ENCODE results near the gene TAMALIN. TPM values are rescaled to one million over a fixed set of nuclear protein-coding genes. Genes with fewer than 3 reads are reported as not detected.

Gene TAMALIN
- total and polyA plus RNA-seq, 2 experiments from 2014 or later, result 0.34 to 3.0 TPM

DNA sequence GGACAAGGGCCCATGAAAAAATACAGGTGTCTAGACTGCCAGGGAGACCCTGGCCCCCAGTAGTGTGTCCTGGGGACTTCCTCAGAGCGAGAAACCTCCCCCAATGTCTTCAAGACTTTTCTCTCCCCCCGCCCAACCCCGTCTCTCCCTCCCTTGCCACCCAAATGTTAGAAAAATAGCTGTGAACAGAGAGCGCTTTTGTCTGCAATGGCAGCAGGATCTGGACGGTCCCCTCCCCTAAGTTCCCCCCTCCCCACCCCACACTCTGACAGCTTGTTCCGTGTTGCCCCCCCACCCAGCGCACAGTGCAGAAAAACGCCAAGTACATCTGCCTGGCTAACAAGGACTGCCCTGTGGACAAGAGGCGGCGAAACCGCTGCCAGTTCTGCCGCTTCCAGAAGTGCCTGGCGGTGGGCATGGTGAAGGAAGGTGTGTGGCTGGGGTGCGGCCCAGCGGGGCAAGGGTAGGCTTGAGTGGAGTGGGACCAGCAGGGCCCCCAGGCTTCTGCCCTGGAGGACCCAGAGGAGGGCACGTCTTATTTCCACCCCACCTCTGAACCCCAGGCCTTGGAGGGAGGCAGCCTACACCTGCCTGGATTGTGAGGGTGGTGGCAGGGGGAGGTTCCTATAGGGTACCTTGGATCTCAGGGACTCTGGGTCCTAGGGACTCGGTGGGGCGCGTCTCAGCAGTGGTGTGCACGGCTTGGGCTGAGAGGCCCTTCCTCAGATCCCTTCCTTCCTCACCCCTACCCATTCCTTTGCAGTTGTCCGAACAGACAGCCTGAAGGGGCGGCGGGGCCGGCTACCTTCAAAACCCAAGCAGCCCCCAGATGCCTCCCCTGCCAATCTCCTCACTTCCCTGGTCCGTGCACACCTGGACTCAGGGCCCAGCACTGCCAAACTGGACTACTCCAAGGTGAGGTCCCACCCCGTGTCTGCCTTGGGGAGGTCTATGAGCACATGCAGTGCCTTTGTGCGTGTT lies 49.3 kb downstream of the TAMALIN start (continued):
- TF ChIP-seq, protein P1, sequence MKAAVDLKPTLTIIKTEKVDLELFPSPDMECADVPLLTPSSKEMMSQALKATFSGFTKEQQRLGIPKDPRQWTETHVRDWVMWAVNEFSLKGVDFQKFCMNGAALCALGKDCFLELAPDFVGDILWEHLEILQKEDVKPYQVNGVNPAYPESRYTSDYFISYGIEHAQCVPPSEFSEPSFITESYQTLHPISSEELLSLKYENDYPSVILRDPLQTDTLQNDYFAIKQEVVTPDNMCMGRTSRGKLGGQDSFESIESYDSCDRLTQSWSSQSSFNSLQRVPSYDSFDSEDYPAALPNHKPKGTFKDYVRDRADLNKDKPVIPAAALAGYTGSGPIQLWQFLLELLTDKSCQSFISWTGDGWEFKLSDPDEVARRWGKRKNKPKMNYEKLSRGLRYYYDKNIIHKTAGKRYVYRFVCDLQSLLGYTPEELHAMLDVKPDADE (IDR thresholded peaks at IDR 0.05), result no peak
- TF ChIP-seq POLR2AphosphoS5 (IDR thresholded peaks at IDR 0.05; ENCODE audit: low read depth), result no peak
- TF ChIP-seq EZH2phosphoT487 (IDR thresholded peaks at IDR 0.05; ENCODE audit: unreplicated experiment), result no peak
- no peak for TF ChIP-seq ZNF114 (CRISPR knock-in tag; IDR thresholded peaks at IDR 0.05)
- no peak for TF ChIP-seq ZNF331 (CRISPR knock-in tag; IDR thresholded peaks at IDR 0.05; ENCODE audit: low read depth)
- TF ChIP-seq STAT1 (IDR thresholded peaks at IDR 0.05; ENCODE audit: unreplicated experiment), result no peak
- TF ChIP-seq, protein P2, sequence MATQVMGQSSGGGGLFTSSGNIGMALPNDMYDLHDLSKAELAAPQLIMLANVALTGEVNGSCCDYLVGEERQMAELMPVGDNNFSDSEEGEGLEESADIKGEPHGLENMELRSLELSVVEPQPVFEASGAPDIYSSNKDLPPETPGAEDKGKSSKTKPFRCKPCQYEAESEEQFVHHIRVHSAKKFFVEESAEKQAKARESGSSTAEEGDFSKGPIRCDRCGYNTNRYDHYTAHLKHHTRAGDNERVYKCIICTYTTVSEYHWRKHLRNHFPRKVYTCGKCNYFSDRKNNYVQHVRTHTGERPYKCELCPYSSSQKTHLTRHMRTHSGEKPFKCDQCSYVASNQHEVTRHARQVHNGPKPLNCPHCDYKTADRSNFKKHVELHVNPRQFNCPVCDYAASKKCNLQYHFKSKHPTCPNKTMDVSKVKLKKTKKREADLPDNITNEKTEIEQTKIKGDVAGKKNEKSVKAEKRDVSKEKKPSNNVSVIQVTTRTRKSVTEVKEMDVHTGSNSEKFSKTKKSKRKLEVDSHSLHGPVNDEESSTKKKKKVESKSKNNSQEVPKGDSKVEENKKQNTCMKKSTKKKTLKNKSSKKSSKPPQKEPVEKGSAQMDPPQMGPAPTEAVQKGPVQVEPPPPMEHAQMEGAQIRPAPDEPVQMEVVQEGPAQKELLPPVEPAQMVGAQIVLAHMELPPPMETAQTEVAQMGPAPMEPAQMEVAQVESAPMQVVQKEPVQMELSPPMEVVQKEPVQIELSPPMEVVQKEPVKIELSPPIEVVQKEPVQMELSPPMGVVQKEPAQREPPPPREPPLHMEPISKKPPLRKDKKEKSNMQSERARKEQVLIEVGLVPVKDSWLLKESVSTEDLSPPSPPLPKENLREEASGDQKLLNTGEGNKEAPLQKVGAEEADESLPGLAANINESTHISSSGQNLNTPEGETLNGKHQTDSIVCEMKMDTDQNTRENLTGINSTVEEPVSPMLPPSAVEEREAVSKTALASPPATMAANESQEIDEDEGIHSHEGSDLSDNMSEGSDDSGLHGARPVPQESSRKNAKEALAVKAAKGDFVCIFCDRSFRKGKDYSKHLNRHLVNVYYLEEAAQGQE (IDR thresholded peaks at IDR 0.05; ENCODE audit: unreplicated experiment), result no peak
- TF ChIP-seq, protein P3, sequence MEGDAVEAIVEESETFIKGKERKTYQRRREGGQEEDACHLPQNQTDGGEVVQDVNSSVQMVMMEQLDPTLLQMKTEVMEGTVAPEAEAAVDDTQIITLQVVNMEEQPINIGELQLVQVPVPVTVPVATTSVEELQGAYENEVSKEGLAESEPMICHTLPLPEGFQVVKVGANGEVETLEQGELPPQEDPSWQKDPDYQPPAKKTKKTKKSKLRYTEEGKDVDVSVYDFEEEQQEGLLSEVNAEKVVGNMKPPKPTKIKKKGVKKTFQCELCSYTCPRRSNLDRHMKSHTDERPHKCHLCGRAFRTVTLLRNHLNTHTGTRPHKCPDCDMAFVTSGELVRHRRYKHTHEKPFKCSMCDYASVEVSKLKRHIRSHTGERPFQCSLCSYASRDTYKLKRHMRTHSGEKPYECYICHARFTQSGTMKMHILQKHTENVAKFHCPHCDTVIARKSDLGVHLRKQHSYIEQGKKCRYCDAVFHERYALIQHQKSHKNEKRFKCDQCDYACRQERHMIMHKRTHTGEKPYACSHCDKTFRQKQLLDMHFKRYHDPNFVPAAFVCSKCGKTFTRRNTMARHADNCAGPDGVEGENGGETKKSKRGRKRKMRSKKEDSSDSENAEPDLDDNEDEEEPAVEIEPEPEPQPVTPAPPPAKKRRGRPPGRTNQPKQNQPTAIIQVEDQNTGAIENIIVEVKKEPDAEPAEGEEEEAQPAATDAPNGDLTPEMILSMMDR (conservative IDR thresholded peaks at IDR 0.05; ENCODE audit: low read depth in 2 of 2), result no peak

DNA sequence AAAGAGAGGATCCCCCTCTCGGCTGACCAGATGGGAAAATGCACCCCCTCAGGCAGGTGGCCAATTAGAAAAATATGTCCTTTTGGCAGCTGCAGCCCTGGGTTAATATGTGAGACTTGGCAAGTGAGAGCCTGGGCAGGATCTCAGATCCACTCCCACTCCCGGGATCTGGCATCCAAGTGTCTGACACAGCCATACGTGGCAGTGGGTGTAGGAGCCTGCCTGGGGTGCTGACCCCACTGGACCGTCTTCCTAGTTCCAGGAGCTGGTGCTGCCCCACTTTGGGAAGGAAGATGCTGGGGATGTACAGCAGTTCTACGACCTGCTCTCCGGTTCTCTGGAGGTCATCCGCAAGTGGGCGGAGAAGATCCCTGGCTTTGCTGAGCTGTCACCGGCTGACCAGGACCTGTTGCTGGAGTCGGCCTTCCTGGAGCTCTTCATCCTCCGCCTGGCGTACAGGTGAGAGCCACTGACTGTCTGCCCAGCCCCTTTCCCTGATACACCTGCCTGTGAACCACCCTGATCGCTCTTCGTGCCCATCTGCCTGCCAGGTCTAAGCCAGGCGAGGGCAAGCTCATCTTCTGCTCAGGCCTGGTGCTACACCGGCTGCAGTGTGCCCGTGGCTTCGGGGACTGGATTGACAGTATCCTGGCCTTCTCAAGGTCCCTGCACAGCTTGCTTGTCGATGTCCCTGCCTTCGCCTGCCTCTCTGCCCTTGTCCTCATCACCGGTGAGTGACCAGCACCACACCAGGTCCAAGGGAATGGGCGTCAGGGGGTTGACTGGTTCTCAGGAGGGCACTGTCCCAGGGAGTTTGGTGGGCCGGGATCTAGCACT lies 50.3 kb downstream of the TAMALIN start:
- Histone ChIP-seq H3K4me1 (ENCODE audit: insufficient read depth) (peaks cover 5% of the 10 kb centered on the region), H3K36me3 (ENCODE audit: insufficient read depth) (no peaks in the 10 kb centered on the region), H3K9me2 (ENCODE audit: insufficient read depth) (no peaks in the 10 kb centered on the region), H2AFZ (no peak overlapping the region), H3K4me3 (no peak overlapping the region), H3K4me2 (no peak overlapping the region), H3K27me3 (ENCODE audit: insufficient read depth) (peaks cover 9% of the 10 kb centered on the region), H3F3A (replicated peaks; ENCODE audit: low read depth) (no peaks in the 10 kb centered on the region), H3K27ac (ENCODE audit: low read depth) (no peak overlapping the region), H3K79me2 (replicated peaks; ENCODE audit: insufficient read depth) (no peaks in the 10 kb centered on the region), H4K20me1 (replicated peaks; ENCODE audit: insufficient read depth) (peaks cover 17% of the 10 kb centered on the region)
- no peak for DNase-seq (ENCODE audit: low spot score)
- Mint-ChIP-seq H3K36me3 (ENCODE audit: low read depth) (peaks cover 10% of the 10 kb centered on the region; the same call in 2 of the 3 replicates), H3K4me3 (no peak overlapping the region), H3K4me1 (peaks cover 7% of the 10 kb centered on the region), H3K27me3 (ENCODE audit: insufficient read depth, low read depth, poor library complexity) (peaks cover 10% of the 10 kb centered on the region), H3K9me3 (no peaks in the 10 kb centered on the region), H3K27ac (no peak overlapping the region)
- TF ChIP-seq NANOG (IDR thresholded peaks at IDR 0.05; ENCODE audit: borderline replicate concordance), result no peak
- ATAC-seq, result no peak
